Measurements from ENCODE around the gene CDK5. TPM values are rescaled to one million over a fixed set of nuclear protein-coding genes. Genes with fewer than 3 reads are reported as not detected.

The CDK5 gene
- total RNA-seq, 2 donors from 2014 or later: 13.1 to 18.5 TPM

- no peak for DNase-seq (ENCODE audit: low spot score)
- TF ChIP-seq POLR2A (IDR thresholded peaks at IDR 0.05): no peak
- TF ChIP-seq POLR2AphosphoS5 (IDR thresholded peaks at IDR 0.05): no peak
- intact Hi-C loops (cut with DNase I): loop anchor here (5.0 kb wide), 1 partner anchor 50 kb away; no protein-coding TSS in a partner anchor
- H3K27me3 ChIP-seq (replicated peaks; ENCODE audit: insufficient read depth): no peaks in the 10 kb centered on the region
- 69% methylated on average over 10 of the region's 11 CpGs for WGBS
- peaks cover 24% of the 10 kb centered on the region for H3K4me1 ChIP-seq (replicated peaks)
- no peaks in the 10 kb centered on the region for H3K9me3 ChIP-seq
- no peak overlapping the region for H3K4me3 ChIP-seq
- H3K36me3 ChIP-seq: peaks cover 11 to 13% of the 10 kb centered on the region in 2 donors
- H3K27ac ChIP-seq: no peak overlapping the region
Observed at GRCh38 chr7:151062111-151062398, 4.4 kb upstream of the CDK5 start.

GRCh38 chr7:151061213-151062110, 3.8 kb upstream of the CDK5 start:
- intact Hi-C loops (cut with DNase I): loop anchor here (5.0 kb wide), 1 partner anchor 51 kb away; no protein-coding TSS in a partner anchor
- peaks cover 29% of the 10 kb centered on the region for H3K4me1 ChIP-seq (replicated peaks)
- peak overlapping the region in 1 of 2 donors; percentile 59 for H3K4me3 ChIP-seq
- TF ChIP-seq POLR2A (IDR thresholded peaks at IDR 0.05): no peak
- TF ChIP-seq POLR2AphosphoS5 (IDR thresholded peaks at IDR 0.05): no peak
- no peak for TF ChIP-seq CTCF (IDR thresholded peaks at IDR 0.05)
- 53% methylated on average over 33 of the region's 33 CpGs for WGBS
- no peak for DNase-seq (ENCODE audit: low spot score)
- peaks cover 9 to 13% of the 10 kb centered on the region in 2 donors for H3K36me3 ChIP-seq
- no peak overlapping the region for H3K27ac ChIP-seq
- no peaks in the 10 kb centered on the region for H3K27me3 ChIP-seq (replicated peaks; ENCODE audit: insufficient read depth)
- H3K9me3 ChIP-seq: no peaks in the 10 kb centered on the region

- intact Hi-C loops (cut with DNase I): loop anchor here (5.0 kb wide), 1 partner anchor 52 kb away; no protein-coding TSS in a partner anchor
- Histone ChIP-seq H3K27ac (peak overlapping the region; percentile 93 to 97), H3K4me1 (replicated peaks) (peaks cover 29% of the 10 kb centered on the region), H3K36me3 (peaks cover 9 to 13% of the 10 kb centered on the region in 2 donors), H3K9me3 (no peaks in the 10 kb centered on the region), H3K27me3 (replicated peaks; ENCODE audit: insufficient read depth) (no peaks in the 10 kb centered on the region), H3K4me3 (peak overlapping the region; percentile 59 to 62)
- peak; percentile 14 for TF ChIP-seq POLR2AphosphoS5 (IDR thresholded peaks at IDR 0.05)
- TF ChIP-seq CTCF (IDR thresholded peaks at IDR 0.05): no peak
- DNase-seq (ENCODE audit: low spot score): no peak
- 9% methylated on average over 21 of the region's 21 CpGs for WGBS
Observed at GRCh38 chr7:151060416-151061212, 2.9 kb upstream of the CDK5 start.

GRCh38 chr7:151060113-151060415, 2.4 kb upstream of the CDK5 start:
- TF ChIP-seq POLR2A (IDR thresholded peaks at IDR 0.05): no peak
- peak in 1 of 4 experiments; percentile 6 for TF ChIP-seq CTCF (IDR thresholded peaks at IDR 0.05)
- TF ChIP-seq POLR2AphosphoS5 (IDR thresholded peaks at IDR 0.05): no peak
- Histone ChIP-seq H3K27ac (peak overlapping the region; percentile 93 to 97), H3K27me3 (replicated peaks; ENCODE audit: insufficient read depth) (no peaks in the 10 kb centered on the region), H3K4me3 (peak overlapping the region; percentile 59 to 62), H3K9me3 (no peaks in the 10 kb centered on the region), H3K36me3 (peaks cover 8 to 9% of the 10 kb centered on the region in 2 donors), H3K4me1 (replicated peaks) (peaks cover 29% of the 10 kb centered on the region)
- DNase-seq (ENCODE audit: low spot score): no peak
- under 1% methylated on average over 17 of the region's 17 CpGs for WGBS
- intact Hi-C loops (cut with DNase I): loop anchor here (5.0 kb wide), 1 partner anchor 52 kb away; no protein-coding TSS in a partner anchor

All from prostate gland (tissue), 2 donors.